B cell (primary cell): ENCODE data around the gene GNS. TPM values are rescaled to one million over a fixed set of nuclear protein-coding genes. Genes with fewer than 3 reads are reported as not detected.

ENCODE experiments used
- ATAC-seq: fragments of 200-7000 bp; cut with Tn5 transposase; one replicate; pipeline ENCODE4 v1.10.0; 2021; ENCODE audit warnings: low read depth, mild to moderate bottlenecking, moderate number of reproducible peaks, moderate library complexity
- CTCF ChIA-PET: fragments of 350-600 bp; sonication (Branson Sonifier 250); formaldehyde crosslinking; loops from one replicate; lab custom pipeline; 2021; ENCODE audit warnings: antibody characterized with exemption, inconsistent platforms; lab: Charles Lee
- POLR2A ChIA-PET: fragments of 350-600 bp; sonication (Branson Sonifier 250); formaldehyde crosslinking; loops from one replicate; lab custom pipeline; 2021; ENCODE audit warnings: antibody characterized with exemption; lab: Charles Lee
- DNase-seq: peaks from one replicate; pipeline ENCODE4 v3.0.0; 2013
- H2AFZ ChIP-seq: 2 replicates; pipeline ENCODE4 v1.6.1; 2012; ENCODE audit warnings: mild to moderate bottlenecking, low read depth, low read length; ENCODE audit not compliant: insufficient read depth, poor library complexity, severe bottlenecking
- H3K27ac ChIP-seq, 2 donors: 1 replicate in 1 of 2; 2 replicates in 1 of 2; pipeline ENCODE4 v1.5.1; 2012 to 2013; ENCODE audit warnings: low read length in 2 of 2, mild to moderate bottlenecking in 2 of 2, moderate library complexity in 1 of 2
- H3K27me3 ChIP-seq, 4 experiments: fragments of 200-600 bp in 1 of 4; sonication (generic) in 1 of 4; replicated peaks in 1 of 4; 1 replicate in 2 of 4; 2 replicates in 2 of 4; pipeline versions ENCODE4 v1.6.1 to v1.7.0; 2013 to 2016; ENCODE audit warnings: low read length in 3 of 4, mild to moderate bottlenecking in 2 of 4, mixed read lengths in 1 of 4, moderate library complexity in 1 of 4; ENCODE audit not compliant: insufficient read depth in 4 of 4, control insufficient read depth in 3 of 4; ENCODE audit errors: control extremely low read depth in 1 of 4
- H3K36me3 ChIP-seq, 2 experiments: replicated peaks in 1 of 2; 1 replicate in 1 of 2; 2 replicates in 1 of 2; pipeline versions ENCODE4 v1.6.1 to v1.7.1; 2013; ENCODE audit warnings: low read length in 1 of 2; ENCODE audit not compliant: insufficient read depth in 2 of 2, control insufficient read depth in 1 of 2; ENCODE audit errors: control extremely low read depth in 1 of 2, extremely low read depth in 1 of 2
- H3K4me1 ChIP-seq, 2 donors: fragments of 200-600 bp in 1 of 2; sonication (generic) in 1 of 2; 1 replicate in 1 of 2; 2 replicates in 1 of 2; pipeline versions ENCODE4 v1.5.1 to v1.6.1; 2013 to 2017; ENCODE audit warnings: low read length in 2 of 2; ENCODE audit not compliant: control insufficient read depth in 2 of 2, insufficient read depth in 2 of 2
- H3K4me2 ChIP-seq: replicated peaks from 2 replicates; pipeline ENCODE3; 2012; ENCODE audit warnings: mild to moderate bottlenecking, low read depth, low read length; ENCODE audit not compliant: poor library complexity, severe bottlenecking
- H3K4me3 ChIP-seq, 5 experiments: fragments of 200-600 bp in 1 of 5; sonication (generic) in 1 of 5; 1 replicate in 3 of 5; 2 replicates in 2 of 5; pipeline versions ENCODE4 v1.5.1 to v1.7.0; 2011 to 2016; ENCODE audit warnings: low read length in 4 of 5, mild to moderate bottlenecking in 4 of 5, low read depth in 2 of 5, control low read depth in 1 of 5, moderate library complexity in 1 of 5; ENCODE audit not compliant: insufficient read depth in 1 of 5; ENCODE audit errors: control extremely low read depth in 1 of 5, extremely low read depth in 1 of 5
- H3K79me2 ChIP-seq: fragments of 200-600 bp; sonication (generic); one replicate; pipeline ENCODE4 v1.6.0; 2016; ENCODE audit warnings: low read length; ENCODE audit not compliant: control insufficient read depth, insufficient read depth
- H3K9ac ChIP-seq: fragments of 200-600 bp; sonication (generic); 2 replicates; pipeline ENCODE4 v1.6.1; 2017; ENCODE audit warnings: mild to moderate bottlenecking, low read length, moderate library complexity
- H3K9me3 ChIP-seq, 3 donors: one replicate each; pipeline versions ENCODE4 v1.6.1 to v1.7.1; 2013; ENCODE audit warnings: low read length in 2 of 3; ENCODE audit not compliant: control insufficient read depth in 2 of 3, insufficient read depth in 1 of 3; ENCODE audit errors: control extremely low read depth in 1 of 3
- H4K20me1 ChIP-seq: 2 replicates; pipeline ENCODE4 v1.6.0; 2012; ENCODE audit warnings: mild to moderate bottlenecking, low read length; ENCODE audit not compliant: insufficient read depth, control insufficient read depth, poor library complexity, severe bottlenecking
- H3K27ac Mint-ChIP-seq: one replicate; pipeline ENCODE4 v1.8.0; 2021; ENCODE audit warnings: mixed read lengths
- H3K27me3 Mint-ChIP-seq: one replicate; pipeline ENCODE4 v1.8.0; 2021; ENCODE audit warnings: mixed read lengths
- H3K4me1 Mint-ChIP-seq: one replicate; pipeline ENCODE4 v1.8.0; 2021; ENCODE audit warnings: mixed read lengths
- H3K4me3 Mint-ChIP-seq: one replicate; pipeline ENCODE4 v1.8.0; 2021; ENCODE audit warnings: mixed read lengths
- H3K9me3 Mint-ChIP-seq: one replicate; pipeline ENCODE4 v1.8.0; 2022; ENCODE audit warnings: mixed read lengths; ENCODE audit not compliant: insufficient read depth
- EZH2 ChIP-seq: IDR thresholded peaks from 2 replicates; pipeline ENCODE4 v1.6.1; 2012; ENCODE audit warnings: borderline replicate concordance, low read depth, mild to moderate bottlenecking, moderate library complexity, low read length; ENCODE audit not compliant: insufficient read depth, poor library complexity, severe bottlenecking
- WGBS: methylation state at CpG from one replicate; pipeline ENCODE4 v1.1.5; 2013; ENCODE audit warnings: missing lambda C conversion rate; ENCODE audit not compliant: insufficient coverage; 5-methylcytosine and 5-hydroxymethylcytosine counted together
- intact Hi-C: fragments of 100-400 bp; cut with micrococcal nuclease; formaldehyde crosslinking; loops from one replicate; pipeline ENCODE4 v1.10.0; 2022
- polyA plus RNA-seq: library from polyadenylated mRNA; depleted of rRNA; stranded (reverse); fragments of >200 nt; gene quantifications from 2 replicates; pipeline ENCODE4 v1.2.3, GENCODE V29; 2012
- total RNA-seq, 2 donors: library from RNA; stranded (reverse); fragments of 120-200 nt in 1 of 2; gene quantifications; 1 replicate in 1 of 2; 2 replicates in 1 of 2; pipeline versions ENCODE4 v1.2.3 to v1.2.4, GENCODE V29; 2013 to 2022
- TF ChIP-seq, protein P1 (sequence below): fragments of 200-600 bp; IDR thresholded peaks from one replicate; pipeline ENCODE4 v1.8.0; 2022; ENCODE audit warnings: antibody characterized with exemption, mild to moderate bottlenecking

The GNS gene
- total and polyA plus RNA-seq, 2 donors (not counting 1 experiment from before 2014, with no cell fraction given): 7.0 to 26.7 TPM

DNA sequence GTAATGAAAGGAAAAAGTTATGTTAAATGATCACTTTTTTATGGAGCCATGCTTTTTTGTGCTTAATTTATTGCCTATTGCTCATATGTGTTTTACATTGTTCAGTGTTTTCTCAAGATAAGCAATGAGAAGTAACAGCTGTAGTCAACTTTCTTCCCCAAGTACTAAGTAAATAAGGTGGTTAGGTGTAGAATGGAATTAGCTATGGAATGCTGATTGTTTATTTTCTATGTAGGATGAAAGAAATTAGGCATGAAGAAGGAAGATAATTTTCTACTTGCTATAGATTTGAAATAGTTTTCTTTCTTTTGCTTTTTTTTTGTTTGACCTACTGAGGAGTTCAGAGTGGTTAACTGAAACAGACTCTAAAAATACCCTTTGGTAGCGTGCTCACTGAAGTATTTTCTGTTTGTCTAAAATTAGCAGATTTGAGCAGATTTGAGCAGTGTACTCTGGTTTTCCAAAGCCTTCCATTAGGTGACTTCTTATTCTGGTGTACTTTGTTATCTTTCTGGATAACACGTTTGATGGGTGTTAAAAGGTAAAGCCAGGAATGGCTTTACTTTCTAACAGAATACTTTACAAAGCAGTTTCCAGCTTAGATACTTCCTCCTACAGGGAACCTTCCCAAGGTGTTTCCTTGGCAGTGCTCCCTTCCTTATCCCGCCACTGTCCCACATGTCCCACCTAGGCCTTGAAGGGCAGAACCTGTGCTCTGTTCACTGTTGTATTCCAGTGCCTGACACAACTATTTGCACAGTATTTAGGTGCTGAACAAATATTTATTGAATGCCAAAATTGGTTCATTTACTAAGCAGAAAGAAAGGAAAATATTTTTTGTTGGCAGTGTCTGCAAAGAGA, 92.9 kb downstream of the GNS start:
- TF ChIP-seq, protein P1, sequence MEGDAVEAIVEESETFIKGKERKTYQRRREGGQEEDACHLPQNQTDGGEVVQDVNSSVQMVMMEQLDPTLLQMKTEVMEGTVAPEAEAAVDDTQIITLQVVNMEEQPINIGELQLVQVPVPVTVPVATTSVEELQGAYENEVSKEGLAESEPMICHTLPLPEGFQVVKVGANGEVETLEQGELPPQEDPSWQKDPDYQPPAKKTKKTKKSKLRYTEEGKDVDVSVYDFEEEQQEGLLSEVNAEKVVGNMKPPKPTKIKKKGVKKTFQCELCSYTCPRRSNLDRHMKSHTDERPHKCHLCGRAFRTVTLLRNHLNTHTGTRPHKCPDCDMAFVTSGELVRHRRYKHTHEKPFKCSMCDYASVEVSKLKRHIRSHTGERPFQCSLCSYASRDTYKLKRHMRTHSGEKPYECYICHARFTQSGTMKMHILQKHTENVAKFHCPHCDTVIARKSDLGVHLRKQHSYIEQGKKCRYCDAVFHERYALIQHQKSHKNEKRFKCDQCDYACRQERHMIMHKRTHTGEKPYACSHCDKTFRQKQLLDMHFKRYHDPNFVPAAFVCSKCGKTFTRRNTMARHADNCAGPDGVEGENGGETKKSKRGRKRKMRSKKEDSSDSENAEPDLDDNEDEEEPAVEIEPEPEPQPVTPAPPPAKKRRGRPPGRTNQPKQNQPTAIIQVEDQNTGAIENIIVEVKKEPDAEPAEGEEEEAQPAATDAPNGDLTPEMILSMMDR: no peak
- TF ChIP-seq EZH2: no peak
- Mint-ChIP-seq H3K4me1 (peaks cover 84% of the 10 kb centered on the region), H3K9me3 (no peaks in the 10 kb centered on the region), H3K27me3 (no peaks in the 10 kb centered on the region), H3K4me3 (peak overlapping the region; percentile 51), H3K27ac (peak overlapping the region; percentile 72)
- Histone ChIP-seq H3K4me3 (peak overlapping the region in 1 of 5 experiments; percentile 29), H3K27ac (peak overlapping the region; percentile 66 to 87), H3K9ac (peak overlapping the region; percentile 27), H3K36me3 (no peaks in the 10 kb centered on the region), H3K4me2 (peak overlapping the region; percentile 56), H3K9me3 (peaks cover 0 to under 1% (median 0%) of the 10 kb centered on the region in 3 donors), H3K79me2 (peaks cover 90% of the 10 kb centered on the region), H4K20me1 (peaks cover 19% of the 10 kb centered on the region), H3K4me1 (peaks cover 69 to 76% of the 10 kb centered on the region in 2 donors), H2AFZ (no peak overlapping the region), H3K27me3 (no peaks in the 10 kb centered on the region)
- WGBS: 50% methylated on average over 2 of the region's 3 CpGs
- intact Hi-C loops: loop anchor here (5.0 kb wide), 1 partner anchor 39 kb away; no protein-coding TSS in a partner anchor
- no peak for ATAC-seq
- POLR2A ChIA-PET: interaction anchor here (1.2 kb wide), 1 partner anchor 55 kb away, joined by 4 read pairs; the partner anchor contains the start of gene RASSF3
- DNase-seq: no peak
- CTCF ChIA-PET: interaction anchor here (0.9 to 4.0 kb wide), 5 partner anchors 14 to 117 kb away, joined by 3 to 19 read pairs (median 3); no protein-coding TSS in a partner anchor
